HG02973 (cell line): ENCODE measurements around the gene KLHL29.

ENCODE experiments used
- ATAC-seq: cut with Tn5 transposase; IDR thresholded peaks from one replicate; pipeline ENCODE4 v1.9.1; 2021; ENCODE audit warnings: moderate library complexity; ENCODE audit not compliant: unreplicated experiment

Gene KLHL29

DNA sequence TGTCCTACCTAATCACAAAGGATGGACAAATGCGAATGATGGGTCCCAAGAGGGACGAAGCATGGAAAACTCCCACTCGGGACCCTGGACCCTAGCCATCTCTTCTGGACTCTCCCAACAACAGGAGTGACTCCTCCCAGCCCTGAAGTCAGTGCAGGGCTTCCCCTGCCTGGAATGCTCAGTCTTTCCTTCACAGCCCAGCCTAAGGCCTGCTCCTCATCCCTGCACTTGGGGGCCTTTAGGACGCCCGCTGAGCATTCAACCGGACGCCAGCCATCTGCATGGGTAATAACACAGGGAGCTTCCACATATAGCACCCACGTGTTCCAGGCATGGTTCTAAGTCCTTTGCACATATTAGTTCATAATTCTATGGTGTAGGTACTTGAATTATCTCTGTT, 237.5 kb downstream of the KLHL29 start:
- ATAC-seq, result no peak

- ATAC-seq, result no peak
Observed at GRCh38 chr2:23622966-23623675, 238.1 kb downstream of the KLHL29 start.

GRCh38 chr2:23624378-23624777, 239.4 kb downstream of the KLHL29 start:
- ATAC-seq, result no peak

DNA sequence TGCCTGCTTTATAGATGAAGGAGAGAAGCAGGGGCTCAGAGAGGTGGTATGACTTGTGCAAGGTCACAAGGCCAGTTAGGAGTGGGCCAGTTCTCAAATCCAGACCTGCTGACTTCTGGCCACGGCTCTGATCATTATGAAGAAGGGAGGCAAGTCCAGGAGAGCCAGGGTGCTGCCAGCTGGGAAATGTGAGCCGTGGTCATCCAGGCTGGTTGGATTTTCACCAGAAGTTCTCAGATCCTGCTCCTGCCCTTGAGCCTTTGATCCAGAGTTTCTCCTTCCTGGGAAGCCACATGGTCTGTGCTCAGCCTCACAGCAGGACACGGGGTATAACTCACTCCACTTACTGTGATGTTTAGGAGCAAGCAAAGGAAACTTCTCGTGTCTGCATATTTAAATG, 239.9 kb downstream of the KLHL29 start:
- no peak for ATAC-seq

- no peak for ATAC-seq
Observed at GRCh38 chr2:23625726-23626125, 240.7 kb downstream of the KLHL29 start.

GRCh38 chr2:23626701-23627230, 241.8 kb downstream of the KLHL29 start:
- ATAC-seq, result no peak

DNA sequence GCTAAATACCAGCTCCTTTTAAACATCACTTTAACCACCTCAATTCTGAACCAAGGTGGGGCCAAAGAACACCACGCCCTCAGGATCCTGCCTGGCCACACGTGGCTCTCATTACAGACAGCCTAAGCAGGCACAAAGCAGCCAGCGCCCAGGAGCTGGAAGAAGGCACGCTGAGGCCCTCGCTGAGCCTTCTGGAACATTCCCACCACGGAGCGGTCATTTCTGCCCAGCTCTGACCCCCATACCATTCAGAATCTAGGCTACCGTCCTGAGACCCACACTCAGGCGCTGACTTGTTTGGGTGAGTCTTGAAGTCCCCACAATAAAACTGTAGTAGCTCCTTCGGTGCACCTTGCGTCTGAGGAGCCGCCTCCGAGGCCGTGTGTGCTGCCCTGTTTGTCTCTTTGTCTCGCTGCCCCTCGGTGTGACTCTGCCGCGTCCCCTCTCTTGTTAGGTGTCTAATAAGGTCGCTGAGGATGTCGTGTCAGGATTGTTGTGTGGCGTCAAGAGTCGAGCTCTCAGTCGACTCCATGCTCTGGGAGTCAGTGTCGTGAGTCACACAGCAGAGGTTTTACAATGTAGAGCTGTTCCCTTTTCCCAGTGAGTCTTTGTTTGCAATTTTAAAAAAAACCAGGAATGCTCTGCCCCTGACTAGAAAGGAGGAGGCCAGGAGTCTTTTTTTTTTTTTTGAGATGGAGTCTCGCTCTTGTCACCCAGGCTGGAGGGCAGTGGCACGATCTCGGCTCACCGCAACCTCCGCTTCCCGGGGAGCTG, 242.4 kb downstream of the KLHL29 start:
- no peak for ATAC-seq

DNA sequence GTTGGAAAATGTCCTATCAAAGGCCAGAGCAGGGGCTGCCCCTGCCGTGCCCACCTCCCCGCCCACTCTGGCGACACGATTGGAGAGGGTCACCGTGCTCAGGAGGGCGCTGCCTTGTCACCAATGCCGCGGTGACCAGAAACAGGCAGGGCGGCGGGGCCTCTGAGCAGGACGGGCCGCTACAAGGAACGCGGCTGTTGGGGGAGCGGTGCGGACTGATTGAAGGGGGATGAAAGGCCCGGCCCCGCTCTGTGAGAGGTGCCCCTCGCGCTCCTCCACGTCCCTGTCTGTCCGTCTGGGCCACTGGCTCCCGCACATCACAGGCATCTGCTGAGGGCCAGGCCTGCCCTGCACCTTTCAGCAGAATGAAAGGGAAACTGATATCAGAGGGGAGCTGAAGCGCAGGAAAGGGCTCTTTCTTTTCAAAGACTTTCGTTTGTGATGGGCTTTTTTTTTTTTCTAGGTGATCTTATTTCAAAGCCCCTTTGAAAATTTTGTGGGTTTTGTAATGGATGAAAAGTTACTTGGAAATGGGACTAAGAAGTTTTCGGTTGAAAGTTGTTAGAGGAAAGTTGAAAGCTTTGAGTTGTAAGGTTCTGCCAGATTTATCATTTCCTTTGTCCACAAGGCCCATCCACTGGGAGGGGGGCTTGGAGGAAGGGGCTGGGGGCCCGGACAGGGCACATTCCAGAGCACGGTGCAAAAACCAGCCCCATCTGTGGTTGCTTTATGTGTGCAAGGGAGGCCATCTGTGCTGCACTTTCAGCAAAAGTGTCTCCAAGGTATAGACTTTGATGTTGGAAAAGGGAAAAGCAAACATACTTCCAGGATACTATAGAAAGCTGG, 244.2 kb downstream of the KLHL29 start:
- no peak for ATAC-seq

- no peak for ATAC-seq
Observed at GRCh38 chr2:23629772-23630480, 244.9 kb downstream of the KLHL29 start.

- ATAC-seq, result no peak
Observed at GRCh38 chr2:23630961-23631360, 246.0 kb downstream of the KLHL29 start.

- no peak for ATAC-seq
Observed at GRCh38 chr2:23631389-23631788, 246.4 kb downstream of the KLHL29 start.

DNA sequence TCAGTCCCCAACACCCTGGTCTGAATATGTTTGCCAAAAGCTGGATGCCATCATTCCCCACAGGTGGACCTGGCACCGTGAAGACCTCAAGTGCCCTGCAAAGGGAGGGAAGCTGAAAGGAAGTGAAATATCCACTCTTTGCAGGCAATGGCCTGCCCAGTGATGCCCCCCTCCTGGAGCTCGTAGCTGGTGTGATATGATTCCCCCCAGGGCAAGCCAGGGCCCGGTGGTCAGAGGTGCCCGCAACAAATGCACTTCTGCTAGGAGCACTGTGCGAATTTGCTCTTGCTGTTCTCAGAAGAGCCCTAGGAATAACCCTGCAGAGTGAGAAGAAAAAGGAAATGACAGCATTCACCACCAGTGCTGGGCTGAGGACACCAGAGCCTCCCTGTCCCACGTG, 247.4 kb downstream of the KLHL29 start:
- no peak for ATAC-seq

DNA sequence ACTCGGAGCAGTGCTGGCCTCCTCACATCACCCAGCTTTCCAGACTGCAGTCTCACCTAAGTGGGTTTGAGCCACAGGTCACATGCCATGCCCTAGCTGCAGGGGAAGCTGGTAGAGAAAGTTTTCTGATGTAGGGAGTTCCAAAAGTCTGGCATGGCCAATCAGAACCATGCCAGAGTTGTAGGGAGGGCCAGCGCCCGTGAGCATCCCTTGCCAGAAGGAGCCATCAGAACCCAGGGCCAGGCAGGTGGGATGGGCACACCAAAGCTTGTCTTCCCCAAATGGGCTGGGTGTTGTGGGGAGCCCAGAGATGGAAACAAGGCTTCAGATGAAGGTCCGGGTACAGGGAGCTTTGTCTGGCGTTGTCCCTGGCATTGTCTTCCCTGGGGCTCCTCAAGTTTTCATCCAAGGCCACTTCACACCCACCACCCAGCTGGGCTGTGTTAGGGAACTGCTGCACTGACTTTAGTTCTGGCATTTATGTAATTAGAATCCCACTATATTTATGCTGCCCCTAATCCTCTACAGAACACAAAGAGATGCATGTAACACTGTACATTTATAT, 247.9 kb downstream of the KLHL29 start:
- no peak for ATAC-seq

DNA sequence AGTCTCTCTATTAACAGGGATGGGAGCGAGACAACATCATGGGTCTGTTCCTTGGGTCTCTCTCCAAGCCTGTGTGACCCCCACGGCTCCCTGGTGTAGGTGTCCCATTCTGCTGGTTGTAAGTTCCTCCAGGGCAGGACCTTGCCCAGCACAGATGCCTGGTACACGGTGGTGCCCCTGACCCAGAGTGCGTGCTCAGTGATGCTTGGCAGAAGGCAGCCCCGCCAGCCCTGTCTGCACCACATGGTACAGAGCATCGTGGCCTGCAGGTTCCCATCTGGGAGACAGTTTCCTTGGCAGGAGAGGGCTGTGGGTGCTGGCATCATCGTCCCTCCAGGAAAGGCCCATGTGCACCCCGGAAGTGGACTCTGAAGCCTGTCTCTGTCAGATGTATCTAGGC, 249.0 kb downstream of the KLHL29 start:
- ATAC-seq, result no peak

- no peak for ATAC-seq
Observed at GRCh38 chr2:23635442-23636340, 250.7 kb downstream of the KLHL29 start.

GRCh38 chr2:23636426-23636825, 251.4 kb downstream of the KLHL29 start:
- no peak for ATAC-seq

GRCh38 chr2:23637011-23637778, 252.2 kb downstream of the KLHL29 start:
- no peak for ATAC-seq

- no peak for ATAC-seq
Observed at GRCh38 chr2:23639406-23639982, 254.5 kb downstream of the KLHL29 start.
